Left ventricle myocardium inferior (tissue), 1 donor: ENCODE measurements around the gene SLC6A19. TPM values are rescaled to one million over a fixed set of nuclear protein-coding genes. Genes with fewer than 3 reads are reported as not detected.

Experiments
- DNase-seq: peaks from one replicate; pipeline ENCODE4 v3.0.0-alpha.2; 2020
- H3K27ac ChIP-seq: fragments of 200-600 bp; replicated peaks from 2 replicates; pipeline ENCODE4 v1.8.0; 2021
- H3K27me3 ChIP-seq: fragments of 200-600 bp; 2 replicates; pipeline ENCODE4 v1.8.0; 2021; ENCODE audit warnings: low read depth
- H3K36me3 ChIP-seq: fragments of 200-600 bp; 2 replicates; pipeline ENCODE4 v1.8.0; 2021
- H3K4me1 ChIP-seq: fragments of 200-600 bp; 2 replicates; pipeline ENCODE4 v1.8.0; 2021
- H3K4me3 ChIP-seq: fragments of 200-600 bp; 2 replicates; pipeline ENCODE4 v1.8.0; 2021; ENCODE audit warnings: mild to moderate bottlenecking, moderate library complexity
- H3K9me3 ChIP-seq: fragments of 200-600 bp; replicated peaks from 2 replicates; pipeline ENCODE4 v1.8.0; 2021
- CTCF ChIP-seq: fragments of 200-600 bp; IDR thresholded peaks from 2 replicates; pipeline ENCODE4 v1.8.0; 2021; ENCODE audit warnings: antibody characterized with exemption, mild to moderate bottlenecking, borderline replicate concordance
- intact Hi-C: fragments of 100-400 bp; cut with micrococcal nuclease; formaldehyde crosslinking; loops from one replicate; pipeline ENCODE4 v1.11.0; 2022
- total RNA-seq: library from RNA; stranded (reverse); fragmentation: NEBNext Ultra II Directional; extraction: Animal tissue kit (Norgen Biotek cat#: 25700); gene quantifications from one replicate; pipeline ENCODE4 v1.2.1, GENCODE V29; 2021
- donor health status: DM: no; HTN: yes; CAD: no; lungs with severe emphysema.

SLC6A19 gene
- total RNA-seq, 1 donor from 2014 or later: not detected

- Histone ChIP-seq H3K36me3 (no peaks in the 10 kb centered on the region), H3K27me3 (peaks cover 72% of the 10 kb centered on the region), H3K9me3 (no peaks in the 10 kb centered on the region), H3K4me3 (no peak overlapping the region), H3K27ac (no peak overlapping the region), H3K4me1 (peaks cover 7% of the 10 kb centered on the region)
- intact Hi-C loops: no loop called here
- no peak for TF ChIP-seq CTCF
- no peak for DNase-seq
Measured at GRCh38 chr5:1208221-1208742, 6.9 kb downstream of the SLC6A19 start.

DNA sequence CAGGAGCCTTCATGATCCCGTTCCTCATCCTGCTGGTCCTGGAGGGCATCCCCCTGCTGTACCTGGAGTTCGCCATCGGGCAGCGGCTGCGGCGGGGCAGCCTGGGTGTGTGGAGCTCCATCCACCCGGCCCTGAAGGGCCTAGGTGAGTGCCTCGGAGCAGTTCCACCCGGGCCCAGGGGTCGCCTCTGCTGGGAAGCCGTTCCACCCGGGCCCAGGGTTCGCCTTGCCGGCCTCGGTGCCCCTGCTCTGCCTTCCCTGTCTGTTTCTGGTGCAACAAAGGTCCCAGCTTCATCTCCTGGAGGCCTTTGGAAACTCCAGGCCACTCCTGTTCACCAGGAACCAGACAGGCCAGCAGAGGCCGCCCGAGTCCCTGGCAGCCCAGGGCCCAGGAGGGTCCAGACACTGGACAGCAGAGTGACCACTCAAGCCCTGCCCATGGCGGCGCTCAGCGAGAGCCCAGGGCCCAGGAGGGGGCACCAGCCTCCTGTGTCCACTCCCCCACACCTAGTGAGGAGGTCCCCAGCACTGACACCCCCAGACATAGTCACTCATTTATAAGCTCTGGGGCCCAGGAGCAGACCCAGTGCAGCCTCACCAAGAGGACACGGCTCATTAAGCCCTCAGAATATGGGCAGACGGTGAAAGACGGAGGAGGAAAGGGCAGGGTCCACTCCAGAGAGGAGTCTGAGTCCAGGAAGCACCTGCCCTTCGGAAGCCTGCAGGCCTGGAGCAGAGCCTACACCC is 7.5 kb downstream of the SLC6A19 start:
- intact Hi-C loops: no loop called here
- no peak overlapping the region for H3K27ac ChIP-seq

DNA sequence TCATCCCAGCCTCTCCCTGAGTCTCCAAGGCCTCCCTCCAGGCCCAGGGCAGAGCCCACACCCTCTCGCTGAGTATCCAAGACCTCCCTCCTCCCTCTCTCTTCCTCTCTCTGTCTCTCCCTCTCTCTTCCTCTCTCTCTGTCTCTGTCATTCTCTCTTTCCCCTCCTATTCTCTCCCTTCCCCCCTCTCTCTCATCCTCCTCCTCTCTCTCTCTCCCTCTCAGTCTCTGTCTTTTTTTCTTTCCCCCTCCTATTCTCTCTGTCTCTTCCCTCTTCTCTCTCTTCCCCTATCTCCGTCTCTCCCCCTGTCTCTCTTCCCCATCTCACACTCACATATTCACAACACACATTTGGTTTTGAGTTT is 8.1 kb downstream of the SLC6A19 start:
- no peak overlapping the region for H3K27ac ChIP-seq
- no peaks in the 10 kb centered on the region for H3K9me3 ChIP-seq
- no peak for DNase-seq
- TF ChIP-seq CTCF: no peak
- intact Hi-C loops: no loop called here
- H3K4me1 ChIP-seq: peaks cover 5% of the 10 kb centered on the region
- H3K27me3 ChIP-seq: peaks cover 70% of the 10 kb centered on the region
- H3K36me3 ChIP-seq: no peaks in the 10 kb centered on the region
- H3K4me3 ChIP-seq: no peak overlapping the region

More for the DNA sequence above, 7.5 kb downstream of the SLC6A19 start:
- Histone ChIP-seq H3K36me3 (no peaks in the 10 kb centered on the region), H3K27me3 (peaks cover 70% of the 10 kb centered on the region), H3K9me3 (no peaks in the 10 kb centered on the region), H3K4me3 (no peak overlapping the region), H3K4me1 (peaks cover 7% of the 10 kb centered on the region)
- peak; percentile 36 for TF ChIP-seq CTCF
- no peak for DNase-seq

DNA sequence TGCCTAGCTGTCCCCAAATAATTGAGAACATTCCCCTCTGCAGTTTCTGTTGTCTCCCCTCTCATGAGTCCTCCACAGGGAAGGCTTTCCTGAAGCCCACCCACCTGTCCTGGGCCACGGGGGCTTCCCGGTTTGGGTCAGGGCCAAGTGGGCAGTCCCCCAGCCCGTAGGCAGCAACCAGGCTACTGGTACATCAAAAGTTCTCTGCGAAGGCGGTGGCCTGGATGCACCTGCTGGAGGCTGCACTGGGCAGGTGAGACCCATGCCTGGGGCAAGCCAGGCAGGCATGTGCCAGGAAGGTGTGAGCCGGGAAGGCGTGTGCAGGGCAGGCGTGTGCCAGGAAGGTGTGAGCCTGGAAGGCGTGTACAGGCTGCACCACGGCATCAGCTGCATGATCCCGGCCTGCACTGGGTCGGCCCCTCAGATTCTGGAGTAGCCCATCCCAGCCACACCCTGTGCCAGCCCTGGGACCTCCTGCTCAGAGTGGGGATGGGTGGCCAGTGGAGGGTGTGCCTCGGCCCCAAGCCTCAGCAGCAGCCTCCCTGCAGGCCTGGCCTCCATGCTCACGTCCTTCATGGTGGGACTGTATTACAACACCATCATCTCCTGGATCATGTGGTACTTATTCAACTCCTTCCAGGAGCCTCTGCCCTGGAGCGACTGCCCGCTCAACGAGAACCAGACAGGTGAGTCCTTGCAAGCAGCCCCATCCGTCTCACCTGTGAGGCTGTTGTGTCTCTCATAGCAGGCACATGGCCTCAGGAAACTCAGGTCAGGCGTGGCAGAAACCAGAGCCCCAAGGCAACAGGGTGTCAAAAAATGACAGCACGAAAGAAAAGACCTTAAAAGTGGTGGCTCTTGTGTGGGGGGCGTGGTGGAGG is 8.7 kb downstream of the SLC6A19 start:
- intact Hi-C loops: no loop called here
- H3K4me1 ChIP-seq: no peaks in the 10 kb centered on the region
- H3K9me3 ChIP-seq: no peaks in the 10 kb centered on the region
- no peak for DNase-seq
- peaks cover 68% of the 10 kb centered on the region for H3K27me3 ChIP-seq
- no peak for TF ChIP-seq CTCF
- H3K27ac ChIP-seq: no peak overlapping the region
- H3K4me3 ChIP-seq: no peak overlapping the region
- no peaks in the 10 kb centered on the region for H3K36me3 ChIP-seq

GRCh38 chr5:1210832-1211251 is 9.4 kb downstream of the SLC6A19 start:
- intact Hi-C loops: no loop called here
- no peak for DNase-seq
- no peaks in the 10 kb centered on the region for H3K36me3 ChIP-seq
- TF ChIP-seq CTCF: no peak
- H3K9me3 ChIP-seq: peaks cover 4% of the 10 kb centered on the region
- no peak overlapping the region for H3K4me3 ChIP-seq
- no peaks in the 10 kb centered on the region for H3K4me1 ChIP-seq
- peaks cover 68% of the 10 kb centered on the region for H3K27me3 ChIP-seq
- H3K27ac ChIP-seq: no peak overlapping the region
